Dedifferentiated amniotic fluid mesenchymal stem cell (primary cell): Measurements from ENCODE around the gene NOL9.

Source experiments
- DNase-seq: peaks from one replicate; pipeline ENCODE4 v3.0.0-alpha.2; 2016; ENCODE audit errors: extremely low spot score

The NOL9 gene

GRCh38 chr1:6519935-6520671, 34.2 kb downstream of the NOL9 start:
- peak; percentile 76 for DNase-seq

GRCh38 chr1:6519491-6519934, 34.8 kb downstream of the NOL9 start:
- no peak for DNase-seq

DNA sequence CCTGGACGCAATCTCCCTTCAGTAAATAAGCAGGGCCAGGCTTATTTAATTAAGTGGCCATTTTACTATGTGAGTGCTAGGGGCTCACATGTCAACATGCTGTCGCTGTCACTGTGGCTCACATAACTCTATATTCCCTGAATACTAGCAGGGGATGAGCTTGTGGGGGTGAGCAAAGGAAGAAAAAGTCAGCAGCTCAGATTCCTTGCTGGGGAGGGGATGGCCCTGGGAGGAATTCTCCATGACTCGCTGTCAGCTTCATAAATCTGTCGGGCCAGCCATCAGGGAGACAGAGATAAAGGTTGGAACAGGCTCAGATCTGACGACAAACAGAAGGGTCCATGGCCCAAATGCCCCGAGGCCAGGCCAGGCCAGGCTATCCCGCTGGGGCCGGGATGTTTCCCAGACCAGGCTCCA, 36.9 kb downstream of the NOL9 start:
- DNase-seq, result no peak

DNA sequence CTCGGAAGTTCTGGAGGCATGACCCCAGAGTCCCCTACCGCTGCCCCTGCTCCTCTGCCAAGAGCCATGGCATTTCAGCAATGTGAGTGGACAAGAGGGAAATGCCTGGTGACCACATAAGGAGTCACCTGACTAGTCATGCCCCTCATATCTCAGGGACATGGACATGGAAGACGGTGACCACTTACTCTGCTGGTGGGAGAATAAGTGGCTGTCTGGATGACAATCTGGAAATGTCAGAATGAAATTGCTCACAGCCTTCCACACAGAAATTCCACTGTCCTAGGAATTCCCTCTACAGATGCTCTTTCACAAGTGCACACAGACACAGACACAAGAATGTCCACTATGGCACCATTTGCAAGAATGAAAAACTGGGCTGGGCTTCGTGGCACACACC, 38.5 kb downstream of the NOL9 start:
- no peak for DNase-seq

- DNase-seq, result no peak
These were observed 41.0 kb downstream of the NOL9 start for GRCh38 chr1:6513320-6513801.

- DNase-seq, result no peak
These were observed 41.4 kb downstream of the NOL9 start for GRCh38 chr1:6512908-6513280.

GRCh38 chr1:6512245-6512907, 41.9 kb downstream of the NOL9 start:
- DNase-seq, result no peak

DNA sequence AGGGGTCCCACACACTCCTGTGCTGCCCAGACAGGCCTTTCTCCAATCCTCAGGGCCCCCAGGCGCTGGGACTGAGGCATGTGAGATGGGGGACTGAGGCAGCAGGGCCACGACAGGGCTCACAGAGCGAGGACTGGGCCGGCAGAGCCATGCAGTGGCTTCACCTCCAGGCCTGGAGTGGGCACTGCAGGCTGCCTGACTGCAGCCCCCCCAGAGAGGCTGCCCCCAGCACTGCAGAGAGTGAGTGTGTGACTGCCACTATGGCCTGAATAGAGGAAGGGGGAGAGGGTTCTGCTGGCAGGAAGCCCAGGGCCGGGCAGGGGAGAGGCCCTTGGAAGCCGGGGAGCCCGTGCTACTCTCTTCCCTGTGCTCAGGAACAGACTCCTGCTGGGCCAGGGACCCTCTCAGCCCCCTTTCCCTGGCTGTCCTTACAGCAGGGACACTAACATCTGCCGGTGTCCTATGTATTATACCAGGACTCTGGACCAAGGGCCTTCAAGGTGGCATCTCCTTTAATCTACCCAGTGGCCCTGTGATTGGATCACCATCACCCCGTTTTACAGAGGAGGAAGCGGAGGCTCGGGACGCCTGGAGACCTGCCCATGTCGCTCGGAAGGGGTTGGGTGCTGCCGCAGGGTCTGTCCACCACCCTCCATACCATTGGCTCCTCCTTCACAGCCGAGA, 42.6 kb downstream of the NOL9 start:
- no peak for DNase-seq

DNA sequence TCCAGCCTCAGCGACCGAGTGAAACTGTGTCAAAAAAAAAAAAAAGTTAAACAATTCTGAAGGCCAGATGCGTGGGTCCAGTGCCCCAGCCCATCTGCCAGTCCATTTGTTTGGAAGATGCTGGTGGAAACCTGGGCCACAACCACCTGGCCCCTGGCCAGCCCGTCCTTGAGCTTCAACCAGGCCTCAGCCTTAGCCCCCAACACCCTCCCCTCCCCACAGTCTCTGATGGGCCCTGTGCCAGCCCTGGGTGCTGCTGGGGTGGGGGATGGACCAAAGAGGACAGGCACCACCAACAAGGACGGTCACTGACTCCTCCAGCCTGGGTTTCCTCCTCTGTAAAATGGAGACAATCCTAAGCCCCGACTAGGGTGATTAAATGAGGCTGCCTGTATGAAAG, 43.3 kb downstream of the NOL9 start:
- DNase-seq, result no peak

DNA sequence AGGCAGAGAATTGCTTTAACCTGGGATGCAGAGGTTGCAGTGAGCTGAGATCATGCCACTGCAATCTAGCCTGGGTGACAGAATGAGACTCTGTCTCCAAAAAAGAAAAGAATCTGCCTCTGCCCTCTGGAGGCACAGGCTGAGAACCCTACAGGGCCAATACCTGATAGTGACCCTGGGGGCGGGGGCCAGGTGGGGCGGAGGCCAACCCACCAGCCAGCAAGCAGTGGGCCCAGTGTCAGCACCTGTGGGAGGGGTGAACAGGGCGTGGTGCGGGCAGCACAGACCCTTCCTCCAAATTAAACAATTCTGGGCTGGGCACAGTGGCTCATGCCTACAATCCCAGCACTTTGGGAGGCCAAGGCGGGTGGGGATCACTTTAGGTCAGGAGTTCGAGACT, 43.8 kb downstream of the NOL9 start:
- no peak for DNase-seq

DNA sequence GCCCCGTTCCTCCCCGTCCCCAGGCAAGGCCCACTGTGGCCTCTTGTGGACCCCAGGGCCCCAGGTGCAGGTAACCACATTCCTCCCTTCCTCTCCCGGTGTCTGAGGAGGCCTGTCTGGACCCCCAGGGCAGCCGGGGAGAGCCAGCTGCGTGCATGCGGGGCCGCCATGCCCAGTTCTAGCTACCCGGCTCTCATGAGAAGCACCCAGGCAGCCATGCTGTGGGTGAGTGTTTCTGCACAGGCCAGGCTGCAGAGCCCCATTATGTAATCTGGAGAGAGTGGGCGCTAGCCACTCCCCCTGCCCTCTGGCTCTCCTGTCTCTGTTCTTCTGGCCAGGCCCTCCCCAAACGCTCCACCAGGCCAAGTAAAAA, 44.4 kb downstream of the NOL9 start:
- no peak for DNase-seq

DNA sequence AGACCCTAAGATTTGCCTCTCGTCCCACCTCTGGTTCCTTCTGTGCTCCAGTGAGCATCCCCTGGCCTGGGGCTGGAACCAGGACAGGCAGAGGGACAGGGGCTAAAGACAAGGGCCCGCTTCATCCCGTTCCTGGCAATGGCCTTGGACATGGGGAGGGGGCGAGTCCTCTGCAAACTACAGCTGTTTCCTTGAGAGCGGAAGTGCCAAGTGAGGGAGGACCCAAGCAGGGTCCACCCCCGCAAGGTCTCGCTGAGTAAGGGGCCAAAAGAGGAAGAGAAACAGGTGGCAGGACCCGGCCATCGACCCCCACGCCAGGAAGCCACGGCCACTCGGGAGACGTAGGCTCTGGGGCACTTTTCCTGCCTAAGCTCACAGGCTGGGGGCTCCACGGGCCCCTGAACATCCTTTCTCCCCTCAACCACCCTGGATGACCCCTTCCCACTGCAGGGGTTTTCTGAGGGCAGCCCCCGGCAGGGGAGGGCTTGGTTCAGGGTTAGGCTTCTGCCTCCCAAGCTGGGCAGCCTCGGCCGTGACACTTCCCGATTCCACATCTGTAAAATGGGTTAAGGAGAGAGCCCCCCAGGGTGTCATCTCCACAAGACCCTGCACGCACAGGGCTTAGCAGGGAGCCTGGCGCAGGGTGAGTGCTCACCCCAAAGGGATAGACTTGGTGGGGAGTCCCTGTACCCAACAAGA, 44.9 kb downstream of the NOL9 start:
- no peak for DNase-seq

GRCh38 chr1:6508816-6509189, 45.5 kb downstream of the NOL9 start:
- DNase-seq, result no peak

- DNase-seq, result no peak
These were observed 46.0 kb downstream of the NOL9 start for GRCh38 chr1:6508154-6508815.

DNA sequence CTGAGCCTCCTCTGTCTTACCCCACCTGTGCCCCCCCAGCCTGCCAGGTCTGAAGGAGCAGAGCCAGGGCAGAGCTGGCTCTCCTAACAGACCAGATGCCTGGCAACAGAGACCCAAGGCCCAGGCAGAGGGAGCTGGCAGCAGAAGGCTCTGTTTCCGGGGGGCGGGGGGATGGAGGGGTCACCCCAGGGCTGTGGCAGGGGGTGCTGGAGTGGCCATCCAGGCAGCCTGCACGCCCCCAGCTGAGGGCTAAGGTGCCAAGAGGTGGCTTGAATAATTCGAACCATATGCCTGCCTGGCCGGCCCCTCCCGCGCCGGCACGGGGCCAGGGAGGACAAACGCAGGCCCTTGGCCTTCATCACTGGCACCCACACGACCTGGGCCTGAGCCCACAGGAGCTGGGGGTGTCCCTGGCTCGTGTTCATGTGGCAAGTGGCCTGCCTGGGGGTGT, 46.8 kb downstream of the NOL9 start:
- DNase-seq, result no peak

GRCh38 chr1:6507037-6507428, 47.3 kb downstream of the NOL9 start:
- DNase-seq, result no peak

DNA sequence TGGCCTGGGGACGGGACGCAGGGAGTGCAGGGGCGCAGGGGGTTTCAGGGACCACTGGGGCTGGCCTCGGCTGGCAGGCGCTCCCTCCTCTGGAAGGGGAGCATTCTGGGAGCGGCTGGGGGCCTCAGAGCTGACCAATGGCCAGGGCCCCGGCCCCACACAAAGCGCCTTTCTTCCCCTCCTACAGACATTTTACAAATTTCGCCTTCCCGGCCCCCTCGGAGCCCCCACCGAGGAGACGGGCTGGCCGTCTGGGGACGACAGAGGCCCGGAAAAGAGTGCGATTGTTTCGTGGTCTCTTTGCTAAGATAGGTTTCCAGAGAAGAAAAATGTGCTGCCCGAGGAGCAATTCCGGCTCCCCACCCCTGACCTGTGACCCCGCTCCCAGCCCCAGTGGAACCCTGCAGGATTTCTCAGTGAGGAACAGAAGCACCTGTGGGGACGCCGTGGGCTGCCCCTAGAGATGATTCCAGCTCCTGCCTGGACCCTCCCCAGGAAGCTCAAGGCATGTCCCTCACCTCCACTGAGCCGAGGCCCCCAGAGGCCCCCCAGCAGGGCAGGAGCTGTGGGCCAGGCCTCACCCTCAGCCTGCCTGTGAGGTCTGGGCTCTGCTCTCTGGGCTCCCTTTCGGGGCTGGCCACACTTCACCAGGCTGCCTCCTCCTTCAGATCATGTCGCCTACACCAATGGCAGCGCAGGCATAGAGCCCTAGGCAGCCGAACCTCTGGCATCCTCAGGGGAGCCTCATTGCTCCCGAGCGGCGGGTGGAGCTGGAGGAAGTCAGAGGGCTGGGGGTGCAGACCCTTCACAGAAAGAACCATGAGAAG, 47.9 kb downstream of the NOL9 start:
- DNase-seq, result no peak

DNA sequence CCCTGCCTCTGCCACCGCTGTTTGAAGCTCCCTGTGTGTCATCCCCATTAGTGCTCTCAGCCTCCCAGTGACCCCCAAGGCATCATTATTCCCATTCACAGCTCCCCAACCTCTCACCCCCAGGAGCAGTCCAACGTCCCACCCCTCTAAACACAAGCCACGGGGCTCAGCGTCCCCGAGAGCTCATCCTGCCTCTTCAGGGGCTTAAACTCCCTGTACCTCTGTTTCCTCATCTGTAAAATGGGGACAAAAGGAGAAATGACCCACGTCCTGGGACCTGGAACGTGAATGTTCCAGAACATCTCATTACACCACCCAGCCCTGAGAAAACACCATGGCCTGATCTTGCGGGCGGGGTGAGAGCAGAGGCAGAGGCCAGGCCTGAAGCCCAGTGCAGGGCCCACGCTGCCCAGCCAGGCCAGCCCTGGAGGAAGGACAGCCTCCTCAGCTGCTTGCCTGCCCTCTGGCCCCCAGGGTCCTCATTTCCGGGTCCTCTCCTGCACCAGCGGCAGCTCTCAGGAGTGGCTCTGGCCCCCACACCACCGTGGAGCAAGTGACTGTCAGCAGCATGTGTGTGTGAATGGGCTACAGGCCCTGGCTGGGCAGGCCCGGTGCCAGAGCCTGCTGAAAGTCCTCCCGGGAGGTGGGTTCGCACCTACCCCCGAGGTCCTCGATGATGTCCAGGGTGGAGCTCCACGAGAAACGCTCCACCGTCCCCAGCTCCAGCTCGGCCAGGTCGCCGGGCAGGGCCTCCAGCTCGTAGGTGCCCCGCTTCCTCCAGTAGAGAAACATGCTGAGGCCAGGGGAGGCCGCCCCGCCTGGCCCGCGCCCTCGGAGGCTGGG, 48.7 kb downstream of the NOL9 start:
- DNase-seq, result no peak

- DNase-seq, result no peak
These were observed 49.4 kb downstream of the NOL9 start for GRCh38 chr1:6504887-6505286.
